Endothelial cell of umbilical vein (primary cell): ENCODE measurements around the gene RPS8. TPM values are rescaled to one million over a fixed set of nuclear protein-coding genes. Genes with fewer than 3 reads are reported as not detected.

Experiments used
- BruUV-seq: library from RNA; stranded (reverse); fragments of 400-500 nt; replicated peaks from 2 replicates; lab custom pipeline; 2021; lab: Mats Ljungman, UMichigan
- CTCF ChIA-PET: fragments of 300-600, 350-600 bp; sonication (Branson Sonifier 250); formaldehyde crosslinking; loops from one replicate; lab custom pipeline; 2021; ENCODE audit warnings: antibody characterized with exemption, inconsistent platforms; lab: Charles Lee
- POLR2A ChIA-PET: fragments of 300-600, 350-600 bp; sonication (Branson Sonifier 250); formaldehyde crosslinking; loops from one replicate; lab custom pipeline; 2021; ENCODE audit warnings: antibody characterized with exemption, inconsistent platforms; lab: Charles Lee
- DNase-seq: peaks from one replicate; pipeline ENCODE4 v3.0.0-alpha.2; 2011; ENCODE audit warnings: low read depth, low spot score
- FAIRE-seq: peaks from 2 replicates; lab custom pipeline; 2011; peaks lifted over from hg19 to GRCh38; lab: Jason Lieb, UNC
- H2AFZ ChIP-seq: 2 replicates; pipeline ENCODE4 v1.6.0; 2012; ENCODE audit warnings: low read depth, low read length, control low read depth, inconsistent platforms
- H3K27ac ChIP-seq: 2 replicates; pipeline ENCODE4 v1.5.1; 2011; ENCODE audit warnings: low read depth, mild to moderate bottlenecking, control low read depth, low read length, moderate library complexity; ENCODE audit not compliant: insufficient read depth
- H3K27me3 ChIP-seq, 2 experiments: 2 replicates each; pipeline versions ENCODE4 v1.6.0 to v1.6.1; 2011; ENCODE audit warnings: low read length in 2 of 2, mixed read lengths in 1 of 2; ENCODE audit not compliant: control insufficient read depth in 2 of 2, insufficient read depth in 2 of 2
- H3K36me3 ChIP-seq, 2 experiments: 2 replicates in 1 of 2; 3 replicates in 1 of 2; pipeline ENCODE4 v1.5.1; 2011; ENCODE audit warnings: low read length in 2 of 2, mild to moderate bottlenecking in 1 of 2, moderate library complexity in 1 of 2; ENCODE audit not compliant: control insufficient read depth in 2 of 2, insufficient read depth in 2 of 2; ENCODE audit errors: extremely low read depth in 1 of 2
- H3K4me1 ChIP-seq: 3 replicates; pipeline ENCODE4 v1.5.1; 2011; ENCODE audit warnings: mild to moderate bottlenecking, low read length; ENCODE audit not compliant: control insufficient read depth, insufficient read depth; ENCODE audit errors: extremely low read depth
- H3K4me2 ChIP-seq: 2 replicates; pipeline ENCODE4 v1.6.1; 2011; ENCODE audit warnings: low read length, control low read depth, mixed read lengths; ENCODE audit not compliant: insufficient read depth
- H3K4me3 ChIP-seq, 3 experiments: fragments of 200-600 bp in 1 of 3; sonication (generic), shearing (Covaris generic) in 1 of 3; replicated peaks in 1 of 3; 2 replicates each; pipeline ENCODE4 v1.5.1; 2011 to 2016; ENCODE audit warnings: control low read depth in 3 of 3, low read length in 3 of 3, mild to moderate bottlenecking in 2 of 3, inconsistent platforms in 1 of 3, low read depth in 1 of 3, moderate library complexity in 1 of 3; ENCODE audit not compliant: insufficient read depth in 1 of 3
- H3K79me2 ChIP-seq: 2 replicates; pipeline ENCODE4 v1.6.0; 2012; ENCODE audit warnings: low read length, inconsistent platforms; ENCODE audit not compliant: control insufficient read depth, insufficient read depth
- H3K9ac ChIP-seq: replicated peaks from 2 replicates; pipeline ENCODE3; 2011; ENCODE audit warnings: low read length, control low read depth; ENCODE audit not compliant: insufficient read depth; ENCODE audit errors: extremely low read depth
- H3K9me1 ChIP-seq: replicated peaks from 3 replicates; pipeline ENCODE4 v1.6.0; 2011; ENCODE audit warnings: mild to moderate bottlenecking, low read length; ENCODE audit not compliant: control insufficient read depth, insufficient read depth; ENCODE audit errors: extremely low read depth
- H3K9me3 ChIP-seq: replicated peaks from 2 replicates; pipeline ENCODE4 v1.5.1; 2012; ENCODE audit warnings: low read length, inconsistent platforms; ENCODE audit not compliant: control insufficient read depth, insufficient read depth
- H4K20me1 ChIP-seq: replicated peaks from 2 replicates; pipeline ENCODE3; 2011; ENCODE audit warnings: mild to moderate bottlenecking, low read length; ENCODE audit not compliant: control insufficient read depth, insufficient read depth; ENCODE audit errors: extremely low read depth
- CTCF ChIP-seq, 2 donors: IDR thresholded peaks; 1 replicate in 1 of 2; 2 replicates in 1 of 2; pipeline ENCODE4 v1.5.1; 2011; ENCODE audit warnings: low read length in 2 of 2, mild to moderate bottlenecking in 2 of 2, moderate library complexity in 2 of 2, control low read depth in 1 of 2, inconsistent platforms in 1 of 2, low read depth in 1 of 2; ENCODE audit not compliant: insufficient read depth in 1 of 2; ENCODE audit errors: extremely low read depth in 1 of 2
- EZH2 ChIP-seq: IDR thresholded peaks from 2 replicates; pipeline ENCODE4 v1.6.1; 2012; ENCODE audit warnings: borderline replicate concordance, low read depth, mild to moderate bottlenecking, moderate library complexity, low read length, inconsistent platforms; ENCODE audit not compliant: severe bottlenecking
- FOS ChIP-seq: IDR thresholded peaks from 2 replicates; pipeline ENCODE4 v1.6.1; 2011; ENCODE audit warnings: mild to moderate bottlenecking, low read length, moderate library complexity, borderline replicate concordance; ENCODE audit not compliant: insufficient read depth
- GATA2 ChIP-seq: IDR thresholded peaks from 2 replicates; pipeline ENCODE4 v1.7.0; 2011; ENCODE audit warnings: low read depth, mild to moderate bottlenecking, moderate library complexity, mixed read lengths, low read length; ENCODE audit not compliant: insufficient read length, insufficient read depth
- JUN ChIP-seq: IDR thresholded peaks from 2 replicates; pipeline ENCODE4 v1.6.1; 2011; ENCODE audit warnings: borderline replicate concordance, low read depth; ENCODE audit not compliant: insufficient read length, insufficient read depth
- MAX ChIP-seq: IDR thresholded peaks from 2 replicates; pipeline ENCODE4 v1.6.1; 2011; ENCODE audit not compliant: insufficient read depth, insufficient read length
- MYC ChIP-seq: IDR thresholded peaks from one replicate; pipeline ENCODE4 v1.6.1; 2011; ENCODE audit warnings: mild to moderate bottlenecking, low read depth, low read length
- POLR2A ChIP-seq: IDR thresholded peaks from 2 replicates; pipeline ENCODE4 v1.6.1; 2012; ENCODE audit warnings: low read depth, mild to moderate bottlenecking, control low read depth, low read length
- POLR2AphosphoS5 ChIP-seq: IDR thresholded peaks from 2 replicates; pipeline ENCODE4 v1.6.1; 2012; ENCODE audit warnings: low read depth, mild to moderate bottlenecking, control low read depth, low read length, moderate library complexity; ENCODE audit not compliant: insufficient read depth
- dilution Hi-C: fragments of 300-500 bp; cut with MboI; formaldehyde crosslinking; loops from one replicate; pipeline ENCODE4 v1.15.0; 2019; ENCODE audit warnings: low sequenced_read_pairs; ENCODE audit not compliant: extremely low pct_ligation_motif_present
- intact Hi-C: fragments of 100-400 bp; cut with micrococcal nuclease; formaldehyde crosslinking; loops from one replicate; pipeline ENCODE4 v1.10.0; 2022
- polyA plus RNA-seq, 4 experiments: library from polyadenylated mRNA; depleted of rRNA in 3 of 4; stranded (reverse) in 3 of 4; unstranded in 1 of 4; fragments of >200 nt; gene quantifications; 2 replicates each; pipeline versions ENCODE4 v1.2.1 to v1.2.3, GENCODE V29; 2011 to 2012; ENCODE audit warnings: missing spikeins in 1 of 4
- total RNA-seq: library from RNA; stranded (reverse); gene quantifications from 2 replicates; pipeline ENCODE4 v1.2.3, GENCODE V29; 2021

Gene RPS8
- total and polyA plus RNA-seq, 2 donors (not counting 3 experiments of a cell fraction or from before 2014, with no cell fraction given): 1,842 to 2,306 TPM

- peak overlapping the region; percentile 87 for H3K4me2 ChIP-seq
- CTCF ChIA-PET: interaction anchor here (0.7 to 4.5 kb wide), 2 partner anchors 10 to 59 kb away, joined by 3 to 21 read pairs; partner anchors contain the start of gene RNU5D-1
- H3K9ac ChIP-seq: peak overlapping the region; percentile 61
- POLR2A ChIA-PET: no interaction called here
- peaks cover 0 to 4% of the 10 kb centered on the region in 2 experiments for H3K27me3 ChIP-seq
- H4K20me1 ChIP-seq: no peaks in the 10 kb centered on the region
- dilution Hi-C loops: no loop called here
- TF ChIP-seq POLR2AphosphoS5: no peak
- TF ChIP-seq CTCF (IDR thresholded peaks at IDR 0.05; ENCODE audit: extremely low read depth in 1 of 2, insufficient read depth in 1 of 2, low read depth in 1 of 2, low read length in 2 of 2): no peak
- TF ChIP-seq EZH2: no peak
- no peak for TF ChIP-seq GATA2
- no peak for TF ChIP-seq FOS
- TF ChIP-seq JUN: no peak
- no peak for TF ChIP-seq MAX
- TF ChIP-seq MYC: no peak
- TF ChIP-seq POLR2A: no peak
- H2AFZ ChIP-seq: peak overlapping the region; percentile 61
- intact Hi-C loops: no loop called here
- peak overlapping the region; percentile 54 for H3K27ac ChIP-seq
- H3K9me1 ChIP-seq: no peaks in the 10 kb centered on the region
- DNase-seq: no peak
- TSS peak; percentile 84 for BruUV-seq
- H3K36me3 ChIP-seq: no peaks in the 10 kb centered on the region
- peaks cover 14% of the 10 kb centered on the region for H3K4me1 ChIP-seq
- FAIRE-seq: no peak
- peaks cover 39% of the 10 kb centered on the region for H3K79me2 ChIP-seq
- no peaks in the 10 kb centered on the region for H3K9me3 ChIP-seq
- H3K4me3 ChIP-seq: peak overlapping the region; percentile 41 to 84 (median 63)
Observed at GRCh38 chr1:44740179-44740617, 35.1 kb upstream of the RPS8 start.
